Suppressor macrophage treated with lipopolysaccharide for 1 hour (primary cell): ENCODE data around the gene ASPSCR1.

ENCODE experiments used
- DNase-seq, 3 donors: peaks; one replicate each; pipeline ENCODE4 v3.0.0-alpha.2; 2020 to 2022

The ASPSCR1 gene

DNA sequence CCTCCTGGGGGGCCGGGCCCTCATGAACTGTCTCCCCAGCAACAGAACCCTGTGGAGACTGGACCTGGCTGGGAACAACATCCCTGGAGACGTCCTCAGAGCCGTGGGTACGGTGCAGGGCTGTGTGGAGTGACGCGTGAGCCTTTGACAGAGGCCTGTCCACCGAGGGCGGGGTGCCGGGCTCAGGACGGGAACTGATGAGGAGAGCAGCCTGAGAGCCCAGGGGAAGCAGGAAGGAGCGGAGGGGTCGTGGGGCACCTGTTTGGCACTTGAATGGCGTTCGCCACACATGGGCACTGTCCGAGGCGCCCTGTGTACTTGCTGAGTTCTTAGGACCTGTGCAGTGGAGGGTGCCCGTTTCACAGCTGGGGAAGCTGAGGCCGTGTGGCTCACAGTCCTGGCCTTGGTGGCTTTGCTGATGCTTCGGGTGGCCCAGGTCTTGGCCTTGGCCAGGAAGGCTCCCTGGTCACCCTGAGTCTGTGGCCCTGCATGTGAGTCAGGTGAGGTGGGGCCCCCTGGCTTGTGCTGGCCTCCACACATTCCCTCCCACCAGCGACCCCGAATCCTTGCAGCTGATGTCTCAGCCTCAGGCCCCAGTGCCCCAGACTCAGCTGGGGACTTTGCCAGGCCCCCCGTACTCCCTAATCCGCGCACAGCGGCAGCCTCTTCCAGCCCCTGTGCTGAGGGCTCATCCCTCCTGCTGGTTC lies 48.1 kb downstream of the ASPSCR1 start:
- DNase-seq = no peak

DNA sequence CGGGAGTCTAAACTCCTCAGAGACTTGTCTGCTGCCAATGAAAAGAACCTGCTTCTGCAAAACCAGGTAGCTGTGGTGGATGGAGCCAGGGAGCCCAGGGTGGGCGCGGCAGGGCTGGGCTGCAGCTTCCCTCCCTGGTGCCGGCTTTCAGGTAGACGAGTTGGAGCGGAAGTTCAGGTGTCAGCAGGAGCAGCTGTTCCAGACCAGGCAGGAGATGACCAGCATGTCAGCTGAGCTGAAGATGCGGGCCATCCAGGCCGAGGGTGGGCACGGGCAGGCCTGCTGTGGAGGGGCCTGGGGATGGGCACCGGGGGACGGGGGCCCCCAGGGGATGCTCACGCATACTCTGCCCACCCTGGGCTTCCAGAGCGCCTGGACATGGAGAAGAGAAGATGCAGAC lies 50.8 kb downstream of the ASPSCR1 start:
- DNase-seq = no peak

DNA sequence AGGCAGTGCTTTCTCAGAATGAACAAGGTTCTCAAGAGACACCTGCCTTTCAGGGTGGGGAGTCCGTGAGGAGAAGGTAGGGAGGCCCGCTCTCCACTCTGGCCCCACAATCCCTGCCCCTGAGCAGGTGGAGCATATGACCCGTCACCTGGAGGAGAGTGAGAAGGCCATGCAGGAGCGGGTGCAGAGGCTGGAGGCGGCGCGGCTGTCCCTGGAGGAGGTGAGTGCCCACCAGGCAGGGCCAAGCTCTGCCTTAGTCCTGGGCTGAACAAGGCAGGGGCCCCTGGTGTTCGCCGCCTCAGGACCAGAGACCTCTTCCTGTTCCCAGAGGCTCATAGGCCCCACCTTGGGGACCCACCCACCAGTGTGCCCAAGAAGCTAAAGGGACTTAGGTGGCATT lies 51.5 kb downstream of the ASPSCR1 start:
- DNase-seq = no peak

DNA sequence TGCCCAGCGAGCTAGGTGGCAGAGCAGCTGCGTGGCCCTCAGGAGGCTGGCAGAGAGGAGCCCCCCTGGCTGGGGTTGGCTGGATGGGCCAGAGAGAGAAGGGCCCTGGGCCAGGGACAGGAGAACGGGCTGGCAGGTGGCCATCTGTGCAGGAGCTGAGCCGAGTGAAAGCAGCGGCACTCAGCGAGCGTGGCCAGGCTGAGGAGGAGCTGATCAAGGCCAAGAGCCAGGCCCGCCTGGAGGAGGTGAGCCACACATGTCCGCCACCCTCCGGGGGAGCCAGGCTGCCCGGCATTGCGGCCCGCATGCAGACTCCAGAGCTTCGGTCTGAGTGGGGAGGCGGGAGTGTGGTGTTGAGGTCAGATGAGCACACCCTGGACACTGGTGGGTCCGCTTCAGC lies 52.0 kb downstream of the ASPSCR1 start:
- no peak for DNase-seq

DNA sequence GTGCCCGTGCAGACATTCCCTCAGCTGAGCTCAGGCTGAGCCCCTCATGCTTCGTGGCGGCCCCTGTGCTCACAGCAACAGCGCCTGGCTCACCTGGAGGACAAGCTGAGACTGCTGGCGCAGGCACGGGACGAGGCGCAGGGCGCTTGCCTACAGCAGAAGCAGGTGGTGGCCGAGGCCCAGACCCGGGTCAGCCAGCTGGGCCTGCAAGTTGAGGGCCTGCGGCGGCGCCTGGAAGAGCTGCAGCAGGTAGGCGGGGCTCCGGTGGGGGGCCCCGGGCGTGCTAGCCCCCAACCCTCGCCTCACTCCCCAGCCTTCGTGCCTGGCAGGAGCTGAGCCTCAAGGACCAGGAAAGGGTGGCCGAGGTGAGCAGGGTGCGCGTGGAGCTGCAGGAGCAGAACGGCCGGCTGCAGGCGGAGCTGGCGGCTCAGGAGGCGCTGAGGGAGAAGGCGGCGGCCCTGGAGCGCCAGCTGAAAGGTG lies 52.6 kb downstream of the ASPSCR1 start:
- no peak for DNase-seq

DNA sequence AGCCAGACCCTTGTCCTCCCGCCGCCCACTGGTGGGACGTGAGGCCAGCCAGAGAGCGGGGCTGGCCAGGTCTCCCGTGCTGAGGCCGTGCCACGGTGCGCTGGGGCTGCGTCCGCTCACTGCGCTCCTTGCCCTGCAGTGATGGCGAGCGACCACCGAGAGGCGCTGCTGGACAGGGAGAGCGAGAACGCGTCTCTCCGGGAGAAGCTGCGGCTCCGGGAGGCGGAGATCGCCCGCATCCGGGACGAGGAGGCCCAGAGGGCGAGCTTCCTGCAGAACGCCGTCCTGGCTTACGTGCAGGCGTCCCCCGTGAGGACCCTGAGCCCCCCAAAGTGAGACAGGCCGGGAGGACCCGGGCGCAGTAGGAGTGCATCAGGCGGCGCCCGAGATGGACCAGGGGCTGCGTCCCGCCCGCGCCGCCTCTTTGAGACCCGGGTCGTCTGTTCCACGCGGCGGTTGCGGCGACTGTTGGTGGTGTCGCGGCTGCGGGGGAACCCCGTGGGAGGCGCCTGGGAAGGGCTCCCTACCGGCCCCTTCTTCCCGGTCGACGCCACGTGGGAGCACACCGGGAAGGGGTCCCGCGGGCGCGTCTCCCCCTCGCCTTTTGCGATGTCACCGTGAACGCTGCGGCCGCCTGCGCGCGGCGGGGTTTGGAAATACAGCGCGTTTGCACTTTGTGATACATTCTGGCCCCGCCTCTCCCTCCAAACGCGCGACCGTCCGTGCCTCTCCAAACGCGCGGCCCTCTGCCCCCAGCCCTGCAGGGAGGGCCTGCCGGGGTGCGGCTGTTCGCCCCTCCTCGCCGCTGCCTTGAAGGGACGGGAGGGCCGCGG lies 53.3 kb downstream of the ASPSCR1 start:
- DNase-seq = peak; percentile 86 to 92 (median 88)

DNA sequence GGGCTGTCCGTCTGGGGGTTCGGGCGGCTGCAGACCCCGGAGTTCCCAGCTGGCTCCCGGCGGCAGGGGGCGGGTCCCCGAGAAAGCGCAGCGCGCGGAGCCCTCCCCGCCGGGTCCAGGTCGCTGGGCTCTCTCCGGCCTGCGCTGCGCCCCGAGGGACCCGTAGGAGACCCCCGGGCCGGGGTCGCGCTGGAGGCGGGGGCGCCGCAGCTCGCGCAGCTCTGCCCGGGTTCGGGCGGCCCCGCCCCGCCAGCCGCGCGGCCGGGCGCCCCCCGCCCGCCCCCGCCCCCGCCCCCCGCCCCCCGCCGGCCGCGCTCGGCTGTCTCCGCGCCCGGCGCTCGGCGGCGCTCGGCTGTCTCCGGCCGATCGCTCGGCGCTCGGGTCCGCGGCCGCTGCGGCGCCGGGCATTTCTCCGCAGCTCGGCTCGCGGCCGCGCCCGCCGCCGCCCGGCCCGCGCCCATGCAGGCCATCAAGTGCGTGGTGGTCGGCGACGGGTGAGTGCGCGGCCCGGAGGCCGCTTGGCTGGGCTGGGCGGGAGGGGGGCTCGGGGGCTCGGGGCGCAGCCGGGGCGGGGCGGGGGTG lies 54.0 kb downstream of the ASPSCR1 start, which contains the start of gene RAC3:
Gene RAC3 (plus strand): TSS at position 376 of the 582 bp plus-strand sequence. CDS start 84 bp downstream, at position 460.
- DNase-seq = peak in 2 of 3 donors; percentile 37 to 69

DNA sequence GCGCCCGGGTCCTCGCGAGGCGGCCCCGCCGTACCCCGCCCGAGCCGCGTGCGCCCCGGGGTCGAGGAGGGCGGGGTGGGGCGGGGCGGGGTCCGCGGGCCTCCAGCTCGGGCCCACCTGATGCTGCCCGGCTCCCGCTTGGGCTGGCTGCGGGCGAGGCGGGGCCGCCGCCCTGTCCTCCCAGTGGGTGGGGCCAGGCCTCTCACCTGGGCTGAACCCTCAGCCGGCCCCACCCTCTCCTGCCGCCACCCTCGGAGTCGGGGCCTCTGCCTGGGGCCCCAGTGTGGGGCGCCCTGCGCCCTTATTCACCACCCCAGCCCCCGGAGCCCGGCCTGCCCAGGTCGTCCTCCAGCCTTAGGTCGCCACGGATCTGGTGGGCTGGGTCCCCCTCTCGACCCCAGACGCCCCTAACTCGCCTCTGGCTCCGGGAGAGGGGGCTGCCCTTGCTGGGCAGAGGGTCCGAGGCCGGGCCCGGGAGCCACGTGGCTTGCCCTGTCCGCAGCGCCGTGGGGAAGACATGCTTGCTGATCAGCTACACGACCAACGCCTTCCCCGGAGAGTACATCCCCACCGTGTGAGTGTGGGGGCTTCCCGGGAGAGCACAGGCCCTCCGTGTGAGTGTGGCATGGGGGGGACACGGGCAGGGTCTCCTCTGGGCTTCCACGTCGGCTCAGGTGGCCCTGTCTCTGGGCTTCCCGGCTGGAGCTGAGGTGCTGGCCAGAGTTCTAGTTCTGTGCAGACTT lies 54.6 kb downstream of the ASPSCR1 start:
- DNase-seq = no peak

DNA sequence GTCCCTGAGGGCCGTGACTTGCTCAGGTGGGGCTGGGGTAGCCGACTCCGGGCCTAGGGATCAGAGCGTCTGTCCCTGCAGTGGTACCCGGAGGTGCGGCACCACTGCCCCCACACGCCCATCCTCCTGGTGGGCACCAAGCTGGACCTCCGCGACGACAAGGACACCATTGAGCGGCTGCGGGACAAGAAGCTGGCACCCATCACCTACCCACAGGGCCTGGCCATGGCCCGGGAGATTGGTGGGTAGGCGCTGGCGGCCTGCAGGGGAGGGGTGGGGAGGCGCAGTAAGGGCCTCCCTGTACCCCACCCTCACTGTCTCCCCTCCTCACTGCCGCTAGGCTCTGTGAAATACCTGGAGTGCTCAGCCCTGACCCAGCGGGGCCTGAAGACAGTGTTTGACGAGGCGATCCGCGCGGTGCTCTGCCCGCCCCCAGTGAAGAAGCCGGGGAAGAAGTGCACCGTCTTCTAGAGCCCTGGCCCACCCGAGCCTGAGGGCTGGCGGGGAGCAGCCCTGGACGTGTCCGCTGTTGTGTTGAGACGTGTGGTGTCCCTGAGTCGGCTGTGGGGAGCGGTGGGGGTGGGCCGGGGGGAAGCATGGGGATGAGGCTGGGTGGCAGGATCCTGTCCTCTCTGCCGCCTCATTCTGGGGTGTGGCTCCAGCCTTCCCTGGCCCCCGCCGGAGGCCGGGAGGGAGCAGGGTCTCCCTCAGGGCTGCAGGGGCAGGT lies 56.1 kb downstream of the ASPSCR1 start:
- no peak for DNase-seq

DNA sequence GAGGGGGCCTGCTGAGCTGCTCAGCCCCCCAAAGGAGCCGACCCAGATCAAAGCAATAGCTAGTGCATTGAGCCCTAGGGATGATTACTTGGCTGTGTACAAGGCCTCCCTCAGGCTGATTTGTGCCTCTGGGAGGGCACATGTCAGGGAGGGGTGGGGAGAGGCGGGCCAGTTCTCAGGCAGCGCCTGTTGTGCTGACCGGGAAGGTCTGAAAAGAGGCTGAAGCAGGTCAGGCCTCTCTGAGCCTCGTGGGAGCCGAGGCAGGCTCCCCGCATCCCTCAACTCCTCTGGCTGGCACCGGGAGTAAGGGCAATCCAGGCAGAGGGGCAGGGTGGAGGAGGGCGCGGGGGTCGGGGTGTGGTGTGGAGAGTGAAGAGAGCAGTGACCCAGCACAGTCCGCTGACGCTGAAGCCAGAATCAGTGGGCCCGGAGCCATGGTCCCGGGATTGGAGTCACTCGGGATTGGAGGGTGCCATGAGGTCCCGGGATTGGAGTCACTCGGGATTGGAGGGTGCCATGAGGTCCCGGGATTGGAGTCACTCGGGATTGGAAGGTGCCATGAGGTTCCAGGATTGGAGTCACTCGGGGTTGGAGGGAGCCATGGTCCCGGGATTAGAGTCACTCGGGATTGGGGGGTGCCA lies 57.1 kb downstream of the ASPSCR1 start:
- DNase-seq = no peak

DNA sequence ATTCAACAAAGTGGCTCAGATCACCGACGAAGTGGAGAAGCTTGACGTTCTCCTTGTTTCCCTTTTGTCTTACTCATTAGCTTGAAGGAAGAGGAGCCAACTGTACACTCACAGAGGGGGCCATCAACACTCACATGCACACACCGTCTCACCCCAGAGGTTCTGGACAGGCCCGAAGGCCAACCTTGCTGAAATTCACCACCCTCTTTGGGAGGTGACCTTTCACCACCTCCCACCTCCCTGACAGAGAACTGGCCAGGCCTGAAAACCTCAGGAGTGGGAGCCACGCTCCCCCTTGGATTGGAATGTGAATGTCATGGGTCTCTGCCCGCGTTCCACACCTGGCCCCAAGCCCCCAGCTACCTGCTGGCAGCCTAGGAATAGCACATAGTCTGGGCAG lies 58.1 kb downstream of the ASPSCR1 start:
- no peak for DNase-seq

DNA sequence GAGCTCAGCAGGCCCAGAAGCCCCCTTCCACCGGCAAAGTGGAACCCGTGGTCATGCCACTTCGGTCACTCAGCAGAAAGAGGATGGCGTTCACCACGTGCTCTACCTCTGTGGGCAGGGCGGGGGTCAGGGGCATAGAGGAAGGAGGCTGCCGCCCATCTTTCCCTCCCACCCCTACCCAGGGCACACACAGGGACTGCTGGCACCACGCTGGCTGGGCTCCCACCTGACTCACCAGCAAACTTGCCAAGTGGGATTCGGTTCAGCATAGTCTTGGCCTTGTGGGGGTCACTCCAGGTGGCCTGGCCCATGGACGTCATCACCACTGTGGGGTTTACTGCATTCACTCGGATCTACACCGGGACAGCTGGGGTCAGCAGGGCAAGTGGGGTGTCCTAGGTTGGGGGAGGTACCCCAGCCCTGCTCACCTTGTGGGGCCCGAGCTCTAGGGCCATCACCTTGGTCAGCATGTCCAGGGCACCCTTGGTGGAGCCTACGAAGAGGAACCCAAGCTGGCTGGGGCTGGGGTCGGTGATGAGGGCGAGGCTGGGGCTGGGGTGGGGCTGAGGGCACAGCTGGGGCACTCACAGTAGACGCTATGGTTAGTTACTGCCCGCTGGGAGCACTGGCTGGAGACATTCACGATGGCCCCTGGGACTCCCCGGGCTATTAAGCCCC lies 58.7 kb downstream of the ASPSCR1 start:
- DNase-seq = no peak

DNA sequence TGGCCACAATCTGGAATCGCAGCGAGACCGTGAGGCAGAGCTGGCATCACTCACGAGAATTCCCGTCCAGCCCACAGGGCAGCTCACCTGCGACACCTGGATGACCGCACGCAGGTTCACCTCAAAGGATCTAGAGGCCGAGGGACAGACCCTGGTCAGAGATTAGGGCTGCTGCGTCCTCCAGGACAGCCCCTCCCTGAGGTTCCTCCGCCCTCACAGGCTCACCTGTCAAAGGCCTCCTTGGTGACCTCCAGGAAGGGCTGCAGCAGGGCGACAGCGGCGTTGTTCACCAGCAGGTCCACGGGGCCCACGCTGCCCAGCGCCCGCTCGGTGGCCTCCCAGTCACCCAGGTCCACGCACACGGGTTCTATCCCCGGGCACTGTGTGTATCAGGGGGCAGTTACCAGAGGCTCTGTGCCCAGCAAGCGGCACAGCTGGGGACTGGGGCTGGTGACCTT lies 59.2 kb downstream of the ASPSCR1 start:
- DNase-seq = no peak

DNA sequence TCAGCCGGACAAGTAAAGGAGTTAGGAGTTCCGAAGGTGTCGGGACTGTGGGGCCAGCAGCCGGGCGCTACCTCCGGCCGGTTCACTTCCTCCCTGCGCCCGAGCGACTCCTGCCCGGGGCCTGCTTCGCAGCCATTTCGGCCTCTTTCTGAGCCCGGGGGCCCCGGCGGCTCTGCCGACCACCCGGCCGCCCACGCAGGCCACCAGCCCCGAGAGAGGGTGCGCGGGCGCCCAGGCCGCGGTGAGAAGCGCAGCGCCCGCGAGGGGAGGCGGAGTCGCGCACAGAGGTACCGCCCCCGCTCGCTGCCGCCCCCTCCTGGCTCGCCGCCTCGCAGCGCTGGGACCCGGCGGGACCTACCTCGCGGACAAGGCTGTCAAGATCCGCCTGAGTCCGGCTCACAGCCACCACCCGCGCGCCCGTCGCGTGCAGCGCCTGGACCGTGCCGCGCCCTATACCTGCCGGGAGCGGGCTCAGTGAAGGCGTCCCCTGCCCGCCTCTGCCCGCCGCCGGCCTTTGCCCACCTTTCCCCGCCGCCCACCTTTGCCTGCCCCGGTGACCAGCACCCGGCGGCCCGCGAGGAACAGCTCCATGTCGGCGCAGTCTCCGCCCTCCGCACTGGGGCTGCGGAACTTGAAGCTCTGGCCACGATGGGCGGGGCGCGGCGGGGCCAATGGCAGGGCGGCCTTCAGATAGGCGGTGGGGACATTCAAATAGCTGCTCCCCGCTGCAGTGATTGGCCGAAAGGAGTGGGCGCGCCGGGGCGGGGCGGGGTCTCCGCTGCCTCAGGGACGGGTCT lies 59.9 kb downstream of the ASPSCR1 start, which contains the start of gene DCXR:
Gene DCXR (minus strand): TSS at position 606 of the 797 bp plus-strand sequence. CDS start 15 bp downstream, at position 591.
- peak; percentile 96 to 99 (median 98) for DNase-seq

DNA sequence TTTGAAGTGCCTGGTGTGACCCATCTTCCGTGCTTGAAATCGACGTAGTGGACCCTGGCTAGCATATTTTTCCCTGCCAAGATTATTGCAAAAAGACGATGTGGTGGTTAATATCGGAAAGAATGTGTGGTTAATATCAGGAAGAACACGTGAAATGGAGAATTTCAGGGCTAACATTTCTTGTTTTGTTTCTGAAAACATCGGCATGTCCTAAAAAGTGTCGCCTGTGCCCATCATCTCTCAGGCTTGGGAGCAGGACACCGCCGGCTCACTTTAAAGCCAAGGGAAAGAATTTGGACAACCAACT lies 60.4 kb downstream of the ASPSCR1 start:
- no peak for DNase-seq

DNA sequence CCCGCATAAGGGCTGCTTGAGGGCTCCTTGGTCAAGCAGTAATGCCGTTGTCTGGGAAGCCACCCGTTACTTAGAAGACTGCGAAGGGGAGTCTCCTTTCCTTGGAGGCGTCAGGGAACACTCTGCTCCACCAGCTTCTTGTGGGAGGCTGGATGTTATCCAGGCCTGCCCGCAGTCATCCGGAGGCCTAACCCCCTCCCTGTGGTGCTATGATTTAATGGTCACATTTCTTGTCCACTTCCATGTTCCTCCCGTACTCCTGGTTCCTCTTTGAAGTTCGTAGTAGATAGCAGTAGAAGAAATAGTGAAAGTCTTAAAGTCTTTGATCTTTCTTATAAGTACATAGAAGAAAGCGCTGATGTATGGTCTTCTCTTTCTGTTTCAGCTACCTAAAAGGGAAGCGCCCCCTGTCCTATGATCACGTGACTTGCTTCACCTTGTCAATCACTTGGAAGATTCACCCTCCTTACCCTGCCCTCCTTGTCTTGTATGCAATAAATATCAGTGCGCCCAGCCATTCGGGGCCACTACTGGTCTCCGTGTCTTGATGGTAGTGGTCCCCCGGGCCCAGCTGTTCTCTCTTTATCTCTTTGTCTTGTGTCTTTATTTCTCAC lies 61.5 kb downstream of the ASPSCR1 start:
- peak; percentile 54 to 73 (median 67) for DNase-seq

DNA sequence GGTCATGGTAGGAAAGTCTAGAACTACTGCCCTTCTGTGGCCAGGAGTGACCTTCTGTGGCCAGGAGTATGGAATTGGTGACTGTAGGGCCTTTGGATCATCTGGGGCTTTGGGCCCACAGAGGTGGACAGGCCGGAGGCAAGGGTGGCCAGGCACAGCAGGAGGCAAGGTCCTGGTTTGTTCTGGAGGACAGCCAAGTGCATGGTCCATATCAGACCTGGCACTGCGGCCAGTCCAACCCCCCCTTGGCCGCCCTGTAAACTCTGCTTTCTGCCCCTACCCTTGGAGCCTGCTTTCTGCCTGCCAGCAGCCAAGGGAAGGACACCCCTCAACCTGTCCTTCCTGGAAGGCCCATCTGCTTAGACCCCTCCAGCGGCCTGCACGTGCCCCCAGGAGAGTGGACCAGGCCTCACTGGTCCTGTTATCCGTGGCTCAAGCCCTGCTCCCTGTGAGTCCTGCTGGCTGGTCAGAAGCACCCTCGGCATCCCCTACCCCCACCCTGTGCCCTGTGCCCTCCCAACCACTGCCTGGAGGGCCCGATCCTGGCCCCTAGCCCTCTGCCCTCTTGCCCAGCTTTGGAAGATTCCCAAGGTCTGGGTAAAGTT lies 62.4 kb downstream of the ASPSCR1 start:
- DNase-seq = no peak

DNA sequence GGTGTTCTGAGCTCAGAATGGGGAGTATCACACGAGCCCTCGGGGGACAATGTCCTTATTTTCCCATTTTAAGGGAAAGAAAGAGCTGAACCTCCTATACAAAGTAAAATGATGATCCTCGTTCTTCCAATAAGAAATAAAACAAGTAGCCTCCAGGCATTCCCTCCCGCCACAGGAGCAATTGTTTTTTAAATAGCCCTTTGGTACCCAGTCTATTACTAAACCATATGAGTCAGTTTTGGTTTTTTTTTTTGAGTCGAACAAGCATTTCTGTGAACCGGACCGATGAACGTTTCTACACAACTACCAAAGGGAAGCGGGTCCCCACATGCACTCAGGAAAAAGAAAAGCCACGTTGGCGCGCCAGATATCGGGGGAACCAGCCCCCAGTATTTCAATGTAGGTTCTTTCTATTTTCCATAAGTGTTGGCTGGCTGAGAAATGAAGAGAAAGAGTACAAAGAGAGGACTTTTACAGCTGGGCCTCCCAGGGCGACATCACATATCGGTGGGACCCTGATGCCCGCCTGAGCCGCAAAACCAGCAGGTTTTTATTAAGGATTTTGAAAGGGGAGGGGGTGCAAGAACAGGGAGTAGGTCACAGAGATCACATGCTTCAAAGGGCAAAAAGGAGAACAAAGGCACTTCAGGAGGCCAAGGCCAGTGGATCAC lies 63.9 kb downstream of the ASPSCR1 start:
- DNase-seq = peak in 2 of 3 donors; percentile 56 to 62

DNA sequence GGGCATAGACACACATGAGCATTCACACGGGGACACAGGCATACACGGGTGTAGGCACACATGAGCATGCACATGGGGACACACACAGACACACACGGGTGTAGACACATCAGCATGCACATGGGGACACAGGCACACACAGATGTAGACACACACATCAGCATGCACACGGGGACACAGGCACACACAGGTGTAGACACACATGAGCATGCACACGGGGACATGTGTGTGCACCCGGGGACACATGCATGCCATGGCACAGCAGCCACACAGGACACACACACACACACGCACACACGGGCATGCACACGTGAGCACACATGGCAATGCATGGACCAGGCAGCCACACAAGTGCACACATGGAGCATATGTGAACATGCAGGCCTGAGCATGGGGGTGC lies 65.2 kb downstream of the ASPSCR1 start:
- no peak for DNase-seq
